KMS-11 (cell line): ENCODE measurements around the gene ARHGAP42.

Experiments
- H2AFZ ChIP-seq: fragments of 200-600 bp; sonication (generic); 2 replicates; pipeline ENCODE4 v1.6.1; 2016; ENCODE audit warnings: antibody characterized with exemption, mixed run types, low read depth
- H3K27ac ChIP-seq: fragments of 200-600 bp; sonication (generic); 2 replicates; pipeline ENCODE4 v1.6.1; 2016; ENCODE audit warnings: mild to moderate bottlenecking, mixed run types
- H3K27me3 ChIP-seq: fragments of 200-600 bp; sonication (generic); 2 replicates; pipeline ENCODE4 v1.6.1; 2017; ENCODE audit warnings: mild to moderate bottlenecking, low read depth, mixed run types, moderate library complexity; ENCODE audit not compliant: insufficient read depth
- H3K36me3 ChIP-seq: fragments of 200-600 bp; sonication (generic); 2 replicates; pipeline ENCODE4 v1.6.1; 2017; ENCODE audit warnings: mild to moderate bottlenecking, mixed run types; ENCODE audit not compliant: insufficient read depth
- H3K4me1 ChIP-seq: fragments of 200-600 bp; sonication (generic); 2 replicates; pipeline ENCODE4 v1.6.1; 2016; ENCODE audit warnings: mild to moderate bottlenecking, low read depth, mixed run types; ENCODE audit not compliant: poor library complexity, severe bottlenecking
- H3K4me2 ChIP-seq: fragments of 200-600 bp; sonication (generic); 2 replicates; pipeline ENCODE4 v1.7.0; 2016; ENCODE audit warnings: mild to moderate bottlenecking, mixed run types
- H3K4me3 ChIP-seq: fragments of 200-600 bp; sonication (generic); IDR thresholded peaks from 2 replicates; pipeline ENCODE4 v1.6.1; 2017; ENCODE audit warnings: low read depth, low read length, mixed read lengths; ENCODE audit not compliant: insufficient read depth
- H3K79me2 ChIP-seq: fragments of 200-600 bp; sonication (generic); 2 replicates; pipeline ENCODE4 v1.6.1; 2016; ENCODE audit warnings: low read depth, mixed run types; ENCODE audit not compliant: insufficient read depth
- H3K9ac ChIP-seq: fragments of 200-600 bp; sonication (generic); 2 replicates; pipeline ENCODE4 v1.6.1; 2016; ENCODE audit warnings: mild to moderate bottlenecking, mixed run types
- H4K20me1 ChIP-seq: fragments of 200-600 bp; sonication (generic); 2 replicates; pipeline ENCODE4 v1.6.1; 2016; ENCODE audit warnings: mild to moderate bottlenecking, mixed run types; ENCODE audit not compliant: insufficient read depth
- TF ChIP-seq, protein P1 (sequence below): fragments of 200-600 bp; sonication (generic); conservative IDR thresholded peaks from 2 replicates; pipeline ENCODE4 v1.6.1; 2017; ENCODE audit warnings: low read depth, mild to moderate bottlenecking, antibody characterized with exemption, low read length, moderate library complexity, mixed read lengths

ARHGAP42 gene

DNA sequence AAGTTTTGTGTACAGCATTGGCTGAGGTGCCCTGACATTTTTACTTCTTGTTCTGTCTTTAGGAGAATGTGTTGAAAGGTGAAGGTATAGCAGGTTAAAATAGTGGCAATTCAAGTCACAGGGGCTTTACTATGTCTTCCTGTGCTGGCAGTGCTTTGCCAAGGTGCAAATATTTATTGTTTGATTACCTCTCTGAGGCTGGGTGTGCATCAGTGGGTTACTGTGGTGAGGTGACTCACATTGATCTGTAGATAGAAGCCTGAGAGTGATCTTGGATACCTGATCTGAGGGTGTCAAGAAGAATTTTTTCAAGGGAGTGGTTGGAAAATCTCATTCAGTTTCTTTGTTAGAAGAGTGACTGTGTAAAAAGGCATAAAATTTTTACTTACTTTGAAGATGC is 90.0 kb downstream of the ARHGAP42 start:
- H3K9ac ChIP-seq, result no peak overlapping the region
- no peaks in the 10 kb centered on the region for H4K20me1 ChIP-seq
- no peaks in the 10 kb centered on the region for H3K27me3 ChIP-seq
- H3K4me2 ChIP-seq, result no peak overlapping the region
- no peak overlapping the region for H3K27ac ChIP-seq
- TF ChIP-seq, protein P1, sequence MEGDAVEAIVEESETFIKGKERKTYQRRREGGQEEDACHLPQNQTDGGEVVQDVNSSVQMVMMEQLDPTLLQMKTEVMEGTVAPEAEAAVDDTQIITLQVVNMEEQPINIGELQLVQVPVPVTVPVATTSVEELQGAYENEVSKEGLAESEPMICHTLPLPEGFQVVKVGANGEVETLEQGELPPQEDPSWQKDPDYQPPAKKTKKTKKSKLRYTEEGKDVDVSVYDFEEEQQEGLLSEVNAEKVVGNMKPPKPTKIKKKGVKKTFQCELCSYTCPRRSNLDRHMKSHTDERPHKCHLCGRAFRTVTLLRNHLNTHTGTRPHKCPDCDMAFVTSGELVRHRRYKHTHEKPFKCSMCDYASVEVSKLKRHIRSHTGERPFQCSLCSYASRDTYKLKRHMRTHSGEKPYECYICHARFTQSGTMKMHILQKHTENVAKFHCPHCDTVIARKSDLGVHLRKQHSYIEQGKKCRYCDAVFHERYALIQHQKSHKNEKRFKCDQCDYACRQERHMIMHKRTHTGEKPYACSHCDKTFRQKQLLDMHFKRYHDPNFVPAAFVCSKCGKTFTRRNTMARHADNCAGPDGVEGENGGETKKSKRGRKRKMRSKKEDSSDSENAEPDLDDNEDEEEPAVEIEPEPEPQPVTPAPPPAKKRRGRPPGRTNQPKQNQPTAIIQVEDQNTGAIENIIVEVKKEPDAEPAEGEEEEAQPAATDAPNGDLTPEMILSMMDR, result no peak
- H2AFZ ChIP-seq, result no peak overlapping the region
- H3K79me2 ChIP-seq, result no peaks in the 10 kb centered on the region
- H3K36me3 ChIP-seq, result no peaks in the 10 kb centered on the region
- H3K4me3 ChIP-seq, result no peak overlapping the region
- H3K4me1 ChIP-seq, result no peaks in the 10 kb centered on the region

DNA sequence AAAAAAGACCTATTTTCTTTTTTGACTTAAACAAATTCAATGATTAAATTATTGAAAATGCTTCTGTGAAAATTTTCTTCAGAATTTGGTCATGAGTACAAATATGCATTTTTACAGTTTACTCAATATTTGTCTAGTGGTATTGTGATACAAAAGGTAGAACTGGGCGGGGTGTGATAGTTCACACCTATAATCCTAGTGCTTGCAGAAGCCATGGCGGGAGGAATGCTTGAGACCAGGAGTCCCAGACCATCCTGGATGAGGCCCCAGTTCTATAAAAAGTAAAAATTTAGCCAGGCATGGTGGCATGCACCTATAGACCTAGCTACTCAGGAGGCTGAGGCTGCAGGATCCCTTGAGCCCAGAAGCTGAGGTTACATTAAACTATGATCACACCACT is 90.6 kb downstream of the ARHGAP42 start:
- no peak overlapping the region for H3K4me3 ChIP-seq
- H4K20me1 ChIP-seq, result no peaks in the 10 kb centered on the region
- no peak overlapping the region for H3K27ac ChIP-seq
- no peak overlapping the region for H3K9ac ChIP-seq
- no peaks in the 10 kb centered on the region for H3K27me3 ChIP-seq
- TF ChIP-seq, protein P1, result no peak
- no peak overlapping the region for H2AFZ ChIP-seq
- no peaks in the 10 kb centered on the region for H3K79me2 ChIP-seq
- H3K36me3 ChIP-seq, result no peaks in the 10 kb centered on the region
- H3K4me1 ChIP-seq, result no peaks in the 10 kb centered on the region
- no peak overlapping the region for H3K4me2 ChIP-seq

DNA sequence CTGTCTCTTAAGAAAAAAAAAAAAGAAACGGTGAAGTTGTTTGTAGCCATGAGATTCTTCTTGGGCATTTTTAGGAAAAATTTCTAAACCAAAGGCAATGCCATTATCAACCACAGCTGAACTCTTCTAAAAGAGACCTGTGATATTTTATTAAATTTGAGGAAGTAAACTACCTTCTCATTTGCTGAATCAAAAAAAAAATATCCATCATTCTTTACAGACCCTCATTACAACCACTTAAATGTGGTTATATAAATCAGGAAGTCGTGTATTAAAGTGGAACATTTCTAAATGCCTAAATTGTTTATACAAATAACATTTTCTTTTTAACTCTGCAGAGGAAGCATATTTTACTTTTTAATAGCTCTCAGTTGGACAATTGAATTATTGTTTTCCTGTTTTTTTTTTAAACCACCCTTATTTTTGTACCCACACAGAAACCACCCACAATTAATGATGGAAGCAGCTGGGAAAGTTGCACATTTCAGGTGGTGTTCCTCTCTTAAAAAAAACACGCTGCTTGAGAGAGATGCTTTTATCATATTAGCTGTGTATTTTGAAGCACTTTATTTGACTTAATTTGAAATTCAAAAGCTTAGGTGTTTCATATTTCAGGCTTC is 91.2 kb downstream of the ARHGAP42 start:
- TF ChIP-seq, protein P1, result no peak

DNA sequence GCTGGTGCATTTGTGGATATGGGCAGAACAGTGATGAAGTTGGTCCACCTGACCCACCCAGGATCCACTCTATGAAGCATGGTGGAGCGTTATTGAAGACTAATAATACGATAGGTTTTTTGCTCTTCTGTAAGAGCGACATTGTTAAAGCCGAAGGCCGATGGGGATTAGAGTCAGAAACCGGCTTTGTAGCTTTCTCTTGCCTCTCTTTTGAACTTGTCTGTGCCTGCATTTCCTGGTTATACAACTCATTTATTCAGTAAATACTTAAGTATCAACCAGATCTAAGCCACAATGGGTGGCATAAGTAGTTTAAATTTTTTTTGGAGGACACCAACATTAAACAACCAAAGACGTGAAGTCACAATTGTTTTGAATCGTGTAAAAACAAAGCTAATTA is 93.4 kb downstream of the ARHGAP42 start:
- Histone ChIP-seq H3K4me1 (no peaks in the 10 kb centered on the region), H3K27ac (no peak overlapping the region), H3K36me3 (no peaks in the 10 kb centered on the region), H3K4me3 (no peak overlapping the region), H3K4me2 (no peak overlapping the region), H3K9ac (no peak overlapping the region), H3K79me2 (no peaks in the 10 kb centered on the region), H2AFZ (no peak overlapping the region), H3K27me3 (no peaks in the 10 kb centered on the region), H4K20me1 (no peaks in the 10 kb centered on the region)
- TF ChIP-seq, protein P1, result no peak

More for the DNA sequence above, 91.2 kb downstream of the ARHGAP42 start:
- Histone ChIP-seq H3K9ac (no peak overlapping the region), H4K20me1 (no peaks in the 10 kb centered on the region), H3K79me2 (no peaks in the 10 kb centered on the region), H3K27ac (no peak overlapping the region), H3K4me1 (no peaks in the 10 kb centered on the region), H3K27me3 (no peaks in the 10 kb centered on the region), H3K4me2 (no peak overlapping the region), H2AFZ (no peak overlapping the region), H3K36me3 (no peaks in the 10 kb centered on the region), H3K4me3 (no peak overlapping the region)
